ENCODE results near the gene STIM2. TPM values are rescaled to one million over a fixed set of nuclear protein-coding genes. Genes with fewer than 3 reads are reported as not detected.

STIM2 gene
- total RNA-seq, 2 donors from 2014 or later, result 9.2 to 10.5 TPM

DNA sequence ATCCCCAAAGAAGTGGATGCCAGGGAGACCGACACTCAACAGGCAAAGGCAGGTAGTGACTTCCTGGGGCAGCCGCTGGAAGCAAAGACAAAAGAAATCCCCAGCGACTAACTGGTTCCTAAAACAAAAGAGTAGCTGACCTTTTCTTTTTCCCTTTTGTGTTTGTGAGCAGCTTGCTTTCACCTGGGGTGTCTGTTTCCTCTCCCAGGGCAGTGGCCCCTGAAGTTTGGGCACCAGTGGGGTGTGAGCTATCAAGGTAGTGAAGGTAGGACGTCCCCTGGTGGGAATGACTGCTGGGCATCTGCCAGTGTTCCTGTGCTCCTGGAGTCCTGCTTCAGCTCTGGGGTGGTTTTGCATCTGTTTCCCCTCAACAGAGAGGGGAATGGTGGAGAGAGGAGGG is 41.6 kb upstream of the STIM2 start:
- Histone ChIP-seq H3K9me3 (no peaks in the 10 kb centered on the region), H3K27ac (no peak overlapping the region), H3K4me1 (peaks cover 0 to 6% of the 10 kb centered on the region in 2 donors), H3K27me3 (no peaks in the 10 kb centered on the region), H3K4me3 (no peak overlapping the region), H3K36me3 (no peaks in the 10 kb centered on the region)
- TF ChIP-seq, protein P1, sequence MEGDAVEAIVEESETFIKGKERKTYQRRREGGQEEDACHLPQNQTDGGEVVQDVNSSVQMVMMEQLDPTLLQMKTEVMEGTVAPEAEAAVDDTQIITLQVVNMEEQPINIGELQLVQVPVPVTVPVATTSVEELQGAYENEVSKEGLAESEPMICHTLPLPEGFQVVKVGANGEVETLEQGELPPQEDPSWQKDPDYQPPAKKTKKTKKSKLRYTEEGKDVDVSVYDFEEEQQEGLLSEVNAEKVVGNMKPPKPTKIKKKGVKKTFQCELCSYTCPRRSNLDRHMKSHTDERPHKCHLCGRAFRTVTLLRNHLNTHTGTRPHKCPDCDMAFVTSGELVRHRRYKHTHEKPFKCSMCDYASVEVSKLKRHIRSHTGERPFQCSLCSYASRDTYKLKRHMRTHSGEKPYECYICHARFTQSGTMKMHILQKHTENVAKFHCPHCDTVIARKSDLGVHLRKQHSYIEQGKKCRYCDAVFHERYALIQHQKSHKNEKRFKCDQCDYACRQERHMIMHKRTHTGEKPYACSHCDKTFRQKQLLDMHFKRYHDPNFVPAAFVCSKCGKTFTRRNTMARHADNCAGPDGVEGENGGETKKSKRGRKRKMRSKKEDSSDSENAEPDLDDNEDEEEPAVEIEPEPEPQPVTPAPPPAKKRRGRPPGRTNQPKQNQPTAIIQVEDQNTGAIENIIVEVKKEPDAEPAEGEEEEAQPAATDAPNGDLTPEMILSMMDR (IDR thresholded peaks at IDR 0.05), result no peak
- DNase-seq (ENCODE audit: low spot score), result no peak

- H3K4me1 ChIP-seq, result peaks cover 0 to 4% of the 10 kb centered on the region in 2 donors
- no peaks in the 10 kb centered on the region for H3K36me3 ChIP-seq
- H3K27ac ChIP-seq, result no peak overlapping the region
- H3K27me3 ChIP-seq, result no peaks in the 10 kb centered on the region
- H3K4me3 ChIP-seq, result no peak overlapping the region
- TF ChIP-seq, protein P1 (IDR thresholded peaks at IDR 0.05), result no peak
- no peak for DNase-seq (ENCODE audit: low spot score)
- H3K9me3 ChIP-seq, result no peaks in the 10 kb centered on the region
These were observed 41.1 kb upstream of the STIM2 start for GRCh38 chr4:26819478-26820095.

GRCh38 chr4:26820346-26820745 is 40.3 kb upstream of the STIM2 start:
- TF ChIP-seq, protein P1 (IDR thresholded peaks at IDR 0.05), result no peak

GRCh38 chr4:26821031-26821430 is 39.6 kb upstream of the STIM2 start:
- H3K4me3 ChIP-seq, result no peak overlapping the region
- DNase-seq (ENCODE audit: low spot score), result no peak
- H3K4me1 ChIP-seq, result no peaks in the 10 kb centered on the region
- no peaks in the 10 kb centered on the region for H3K27me3 ChIP-seq
- H3K36me3 ChIP-seq, result no peaks in the 10 kb centered on the region
- H3K27ac ChIP-seq, result no peak overlapping the region
- TF ChIP-seq, protein P1 (IDR thresholded peaks at IDR 0.05), result no peak
- no peaks in the 10 kb centered on the region for H3K9me3 ChIP-seq

More at GRCh38 chr4:26820346-26820745, 40.3 kb upstream of the STIM2 start:
- Histone ChIP-seq H3K4me1 (peaks cover 0 to 4% of the 10 kb centered on the region in 2 donors), H3K9me3 (no peaks in the 10 kb centered on the region), H3K36me3 (no peaks in the 10 kb centered on the region), H3K27me3 (no peaks in the 10 kb centered on the region), H3K27ac (no peak overlapping the region), H3K4me3 (no peak overlapping the region)
- DNase-seq (ENCODE audit: low spot score), result no peak

GRCh38 chr4:26821677-26822503 is 38.8 kb upstream of the STIM2 start:
- no peak overlapping the region for H3K4me3 ChIP-seq
- H3K9me3 ChIP-seq, result no peaks in the 10 kb centered on the region
- H3K36me3 ChIP-seq, result no peaks in the 10 kb centered on the region
- no peaks in the 10 kb centered on the region for H3K27me3 ChIP-seq
- H3K4me1 ChIP-seq, result peaks cover 0 to 4% of the 10 kb centered on the region in 2 donors
- no peak overlapping the region for H3K27ac ChIP-seq
- no peak for DNase-seq (ENCODE audit: low spot score)
- TF ChIP-seq, protein P1 (IDR thresholded peaks at IDR 0.05), result no peak
